ENCODE data around the gene SCRT2.

- no peak for TF ChIP-seq CTCF (IDR thresholded peaks at IDR 0.05 in 8 of 11, conservative IDR thresholded peaks at IDR 0.05 in 3 of 11)
- TF ChIP-seq POLR2A (IDR thresholded peaks at IDR 0.05): no peak
These were observed 30.8 kb upstream of the SCRT2 start for GRCh38 chr20:706366-706885.

Measured in spleen (tissue), 7 donors.